MV-4-11 (cell line): ENCODE data around the gene NDUFA3.
"Not testable (repeated sequence)": the region's sequence is repeated elsewhere in the genome, so short reads cannot be mapped to it uniquely, and the experiment has no call there.

Experiments
- DNase-seq: peaks from one replicate; lab custom pipeline; 2025; lab: John Stamatoyannopoulos, UW

Gene NDUFA3

GRCh38 chr19:54102421-54103169 lies at the start of gene NDUFA3:
Gene NDUFA3, plus strand, starts transcription at chr19:54102855. Its CDS starts 24 bp downstream, at chr19:54102879.
- peak; percentile 99 for DNase-seq

DNA sequence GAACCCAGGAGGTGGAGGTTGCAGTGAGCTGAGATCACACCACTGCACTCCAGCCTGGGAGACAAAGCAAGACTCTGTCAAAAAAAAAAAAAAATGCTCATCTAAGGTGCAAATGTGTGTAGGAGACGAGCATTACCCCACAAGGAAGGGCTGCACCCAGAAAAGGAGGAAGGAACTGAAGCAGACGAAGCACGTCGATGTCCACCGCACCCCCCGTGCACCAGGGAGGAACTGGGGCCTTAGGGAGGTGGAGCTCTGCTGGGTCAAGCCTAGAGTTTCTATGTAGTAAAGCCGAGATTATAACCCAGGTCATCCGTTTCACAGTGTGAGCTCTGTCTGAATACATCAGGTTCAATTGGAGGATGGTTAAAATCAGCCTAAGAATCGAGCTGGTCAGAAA lies 40.0 kb upstream of the NDUFA3 start:
- DNase-seq, result peak; percentile 34

DNA sequence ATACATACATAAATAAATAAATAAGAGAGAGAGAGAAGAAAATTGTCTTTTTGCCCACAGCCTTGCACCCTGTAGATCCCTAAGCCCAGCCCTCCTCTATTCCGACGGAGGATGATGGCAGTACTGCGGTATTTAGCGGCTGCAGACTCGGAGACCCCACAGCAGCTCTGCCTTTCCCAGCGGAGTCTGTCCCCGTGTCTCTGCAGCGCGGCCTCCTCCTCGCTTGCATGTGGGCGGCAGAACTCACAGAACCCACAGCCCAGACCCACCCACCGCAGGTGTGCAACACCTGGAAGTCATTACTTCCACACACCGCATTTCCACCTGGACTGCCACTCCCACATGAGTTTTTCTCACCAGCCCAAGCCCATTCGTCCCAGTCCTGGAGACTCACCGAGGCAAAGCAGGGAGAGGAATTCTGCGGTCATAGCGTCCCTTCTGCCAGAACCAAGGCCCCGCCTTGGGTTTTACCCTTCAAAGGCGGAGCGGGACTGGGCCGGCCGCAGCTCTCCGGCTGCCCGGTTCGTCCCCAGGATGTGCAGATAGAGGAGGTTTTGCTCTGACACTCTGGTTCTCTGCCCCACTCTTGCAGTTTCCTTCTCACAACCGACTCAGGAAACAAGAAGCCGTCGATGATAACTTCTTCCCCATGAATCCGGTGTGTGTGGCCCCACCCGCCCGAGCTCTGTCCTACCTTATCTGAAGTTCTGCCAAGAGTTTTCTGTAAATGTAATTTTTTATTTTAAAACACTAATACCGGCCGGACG lies 39.1 kb upstream of the NDUFA3 start, which contains the start of gene VSTM1:
TSS of gene VSTM1 (minus strand) at position 548 of the 767 bp plus-strand sequence. CDS start at position 428, 120 bp downstream.
- no peak for DNase-seq

DNA sequence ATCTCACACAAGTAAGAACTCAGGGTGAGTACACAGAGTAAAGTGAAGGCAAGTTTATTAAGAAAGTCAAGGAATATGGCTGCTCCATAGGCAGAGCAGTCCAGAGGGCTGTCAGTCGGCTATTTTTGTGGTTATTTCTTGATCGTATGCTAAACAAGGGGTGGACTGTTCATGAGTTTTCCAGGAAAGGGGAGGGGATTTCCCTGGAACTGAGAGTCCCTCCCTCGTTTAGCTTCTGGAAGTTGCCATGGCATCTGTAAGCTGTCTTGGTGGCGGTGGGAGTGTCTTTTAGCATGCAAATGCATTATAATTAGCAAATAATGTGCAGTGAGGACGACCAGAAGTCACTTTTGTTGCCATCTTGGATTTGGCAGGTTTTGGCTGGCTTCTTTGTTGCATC lies 33.2 kb upstream of the NDUFA3 start:
- no peak for DNase-seq

- DNase-seq, result no peak
Measured at GRCh38 chr19:54073829-54074228, 28.8 kb upstream of the NDUFA3 start.

DNA sequence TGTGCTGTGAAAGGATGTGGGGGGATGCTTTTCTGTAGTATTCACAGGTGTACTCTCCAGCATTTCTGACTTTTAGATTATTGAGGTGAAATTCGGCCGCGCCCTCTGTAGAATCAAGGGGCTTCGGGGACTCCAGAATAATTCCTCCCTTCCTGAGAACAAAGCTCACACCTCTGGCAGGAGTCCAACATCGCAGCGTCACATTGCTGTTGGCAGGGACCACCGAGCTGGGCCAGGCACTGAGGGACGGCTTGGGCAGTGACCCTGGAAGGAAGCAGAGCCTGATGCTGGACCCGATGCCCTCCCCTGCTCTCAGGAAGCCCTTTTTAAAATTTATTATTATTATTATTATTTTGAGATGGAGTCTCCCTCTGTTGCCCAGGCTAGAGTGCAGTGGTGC lies 27.8 kb upstream of the NDUFA3 start:
- DNase-seq, result no peak

- peak; percentile 92 for DNase-seq
Measured at GRCh38 chr19:54077334-54077733, 25.3 kb upstream of the NDUFA3 start.

- DNase-seq, result no peak
Measured at GRCh38 chr19:54081032-54081431, 21.6 kb upstream of the NDUFA3 start, which contains the start of gene TARM1. Gene TARM1, minus strand, starts transcription at chr19:54081365. Its CDS starts 25 bp downstream, at chr19:54081340.

DNA sequence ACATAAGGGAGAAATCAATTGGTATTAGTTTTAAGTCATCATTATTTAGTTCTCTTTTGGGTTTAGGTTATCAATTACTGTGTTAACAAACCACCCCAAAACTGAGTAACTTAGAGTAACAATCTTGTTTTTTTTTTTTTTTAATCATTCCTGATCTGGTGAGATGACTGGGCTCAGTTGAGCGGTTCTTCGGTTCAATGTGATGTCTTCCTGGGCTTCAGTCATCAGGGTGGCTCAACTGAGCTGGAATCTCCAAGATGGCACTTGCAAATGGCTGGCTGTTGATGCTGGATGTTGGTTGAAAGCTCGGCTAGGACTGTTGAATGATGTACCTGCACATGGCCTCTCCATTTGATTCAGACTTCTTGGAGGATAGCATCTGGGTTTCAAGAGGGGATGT lies 18.2 kb upstream of the NDUFA3 start:
- DNase-seq, result no peak

DNA sequence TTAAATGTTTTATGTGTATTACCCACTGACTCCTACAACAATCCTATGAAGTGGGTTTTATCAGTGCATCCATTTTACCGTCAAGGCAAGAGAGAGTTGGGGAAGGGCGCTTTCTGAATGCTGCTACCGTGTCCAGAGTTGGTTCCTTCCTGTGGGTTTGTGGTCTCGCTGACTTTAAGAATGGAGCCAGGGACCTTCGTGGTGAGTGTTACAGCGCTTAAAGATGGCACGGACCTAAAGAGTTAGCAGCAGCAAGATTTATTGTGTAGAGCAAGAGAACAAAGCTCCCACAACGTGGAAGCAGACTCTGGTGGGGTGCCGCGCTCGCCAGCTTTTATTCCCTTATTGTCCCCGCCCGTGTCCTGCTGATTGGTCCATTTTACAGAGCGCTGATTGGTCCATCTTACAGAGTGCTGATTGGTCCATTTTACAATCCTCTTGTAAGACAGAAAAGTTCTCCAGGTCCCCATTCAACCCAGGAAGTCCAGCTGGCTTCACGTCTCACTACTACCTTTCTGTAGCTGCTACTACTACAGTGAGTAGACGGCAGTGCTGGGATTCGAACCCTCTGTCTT lies 8.1 kb upstream of the NDUFA3 start:
- peak; percentile 78 for DNase-seq

- no peak for DNase-seq
Measured at GRCh38 chr19:54095136-54095858, 7.4 kb upstream of the NDUFA3 start.

DNA sequence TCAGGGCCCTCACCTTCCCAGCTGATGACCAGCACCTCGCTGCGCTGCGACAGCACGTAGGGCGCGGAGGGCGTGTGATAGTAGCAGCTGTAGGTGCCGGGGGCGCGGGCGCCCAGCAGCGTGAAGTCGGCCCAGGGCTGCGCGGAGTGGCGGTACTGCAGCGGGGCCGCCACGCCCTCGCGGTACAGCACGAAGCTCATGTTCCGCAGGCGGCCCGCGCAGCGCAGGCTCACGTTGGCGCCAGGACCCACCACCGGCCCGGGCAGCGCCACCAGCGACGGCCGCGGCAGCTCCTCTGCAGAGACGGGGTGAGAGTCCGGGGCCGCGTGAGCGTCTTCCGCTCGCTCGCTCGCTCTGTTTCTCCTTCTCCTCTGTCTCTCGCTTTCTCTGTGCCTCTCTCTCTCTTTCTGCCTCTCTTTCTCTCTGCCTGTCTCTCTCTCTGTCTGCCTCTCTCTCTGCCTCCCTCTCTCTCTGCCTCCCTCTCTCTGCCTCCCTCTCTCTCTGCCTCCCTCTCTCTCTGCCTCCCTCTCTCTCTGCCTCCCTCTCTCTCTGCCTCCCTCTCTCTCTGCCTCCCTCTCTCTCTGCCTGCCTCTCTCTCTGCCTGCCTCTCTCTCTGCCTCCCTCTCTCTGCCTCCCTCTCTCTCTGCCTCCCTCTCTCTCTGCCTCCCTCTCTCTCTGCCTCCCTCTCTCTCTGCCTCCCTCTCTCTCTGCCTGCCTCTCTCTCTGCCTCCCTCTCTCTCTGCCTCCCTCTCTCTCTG lies 6.6 kb upstream of the NDUFA3 start:
- DNase-seq, result not testable (repeated sequence)

DNA sequence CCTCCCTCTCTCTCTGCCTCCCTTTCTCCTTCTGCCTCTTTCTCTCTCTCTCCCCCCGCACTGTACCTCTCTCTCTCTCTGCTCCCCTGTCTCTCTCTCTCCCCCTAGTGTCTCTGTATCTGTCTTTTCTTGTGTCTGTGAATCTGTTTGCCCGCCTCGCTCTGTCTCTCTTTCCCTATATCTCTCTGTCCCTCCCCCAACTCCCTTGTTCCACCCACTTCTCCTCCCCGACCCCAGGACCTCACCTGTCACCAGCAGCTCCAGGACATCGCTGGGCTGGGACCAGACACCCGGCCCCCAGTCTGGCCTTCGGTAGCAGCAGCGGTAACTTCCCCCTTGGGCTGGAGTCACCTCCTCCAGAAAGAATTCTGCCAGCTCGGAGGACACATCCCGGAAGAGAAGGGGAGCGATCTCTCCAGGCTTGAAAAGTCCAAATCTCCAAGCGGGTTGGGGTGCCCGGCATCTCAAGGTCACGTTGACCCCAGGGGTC lies 6.0 kb upstream of the NDUFA3 start:
- no peak for DNase-seq

GRCh38 chr19:54099190-54099902 lies 3.3 kb upstream of the NDUFA3 start:
- DNase-seq, result no peak

DNA sequence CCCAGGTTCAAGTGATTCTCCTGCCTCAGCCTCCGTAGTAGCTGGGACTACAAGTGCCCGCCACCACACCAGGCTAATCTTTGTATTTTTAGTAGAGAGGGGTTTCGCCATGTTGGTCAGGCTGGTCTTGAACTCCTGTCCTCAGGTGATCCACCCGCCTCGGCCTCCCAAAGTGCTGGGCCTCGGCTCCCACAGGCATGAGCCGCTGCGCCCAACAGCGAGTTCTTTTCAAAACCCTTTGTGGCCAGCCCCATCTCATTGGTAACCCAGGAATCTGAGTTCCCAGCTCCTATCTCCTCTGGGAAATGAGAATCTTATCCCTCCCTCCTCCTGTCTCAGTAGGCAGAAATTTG lies 2.8 kb upstream of the NDUFA3 start:
- not testable (repeated sequence) for DNase-seq

DNA sequence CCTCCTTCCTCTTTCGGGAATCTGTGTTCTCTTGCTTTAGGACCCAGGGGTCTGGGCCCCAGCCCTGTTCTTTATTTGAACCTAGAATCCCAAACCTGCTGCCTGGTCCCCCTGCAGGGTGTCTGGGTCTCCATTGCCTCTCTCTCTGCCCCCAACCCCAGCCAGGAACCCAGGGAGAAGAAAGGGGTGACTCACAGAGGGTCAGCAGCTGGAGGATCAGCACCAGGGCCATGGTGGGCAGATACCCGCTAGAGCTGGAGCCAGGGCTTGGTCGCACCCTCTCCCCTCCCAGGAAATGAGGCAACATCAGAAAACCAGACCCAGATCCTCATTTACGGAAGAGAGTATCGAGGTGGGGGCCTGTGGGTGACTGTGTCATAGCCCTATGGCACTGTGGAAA lies 2.1 kb upstream of the NDUFA3 start, which contains the start of gene OSCAR:
TSS of gene OSCAR (minus strand) at position 243 of the 400 bp plus-strand sequence. CDS start at position 232, 11 bp downstream.
- DNase-seq, result peak; percentile 95

GRCh38 chr19:54104998-54105715 lies 2.5 kb downstream of the NDUFA3 start:
- no peak for DNase-seq

- no peak for DNase-seq
Measured at GRCh38 chr19:54105796-54106195, 3.1 kb downstream of the NDUFA3 start.

- DNase-seq, result no peak
Measured at GRCh38 chr19:54106716-54107115, 4.1 kb downstream of the NDUFA3 start.
